HepG2 (cell line): ENCODE data around the gene NGEF. TPM values are rescaled to one million over a fixed set of nuclear protein-coding genes. Genes with fewer than 3 reads are reported as not detected.

Experiments
- BCLAF1 ChIP-seq: fragments of 450-650 bp; IDR thresholded peaks from 2 replicates; pipeline ENCODE4 v1.6.1; 2017; ENCODE audit warnings: mild to moderate bottlenecking
- BRCA1 ChIP-seq: sonication (generic); formaldehyde crosslinking; IDR thresholded peaks from 2 replicates; pipeline ENCODE4 v1.4.0; 2020; ENCODE audit warnings: missing genetic modification reagents
- CREB1 ChIP-seq, 2 experiments: fragments of 450-650 bp in 1 of 2; IDR thresholded peaks; 2 replicates each; pipeline ENCODE4 v1.6.1; 2016 to 2017; ENCODE audit warnings: control low read depth in 1 of 2, mild to moderate bottlenecking in 1 of 2, missing compliant biosample characterization in 1 of 2, missing genetic modification characterization in 1 of 2
- HDAC1 ChIP-seq: sonication (generic); formaldehyde crosslinking; IDR thresholded peaks from 2 replicates; pipeline ENCODE4 v1.5.1; 2020; ENCODE audit warnings: mild to moderate bottlenecking, missing genetic modification reagents
- HDAC2 ChIP-seq: sonication (generic); formaldehyde crosslinking; IDR thresholded peaks from 2 replicates; pipeline ENCODE4 v1.4.0; 2020; ENCODE audit warnings: missing genetic modification reagents
- HNF1B ChIP-seq: sonication (generic); formaldehyde crosslinking; IDR thresholded peaks from 2 replicates; pipeline ENCODE4 v1.5.1; 2020; ENCODE audit warnings: mild to moderate bottlenecking, moderate library complexity, missing genetic modification reagents
- LCORL ChIP-seq, 2 experiments: fragments of 450-650 bp in 1 of 2; sonication (generic) in 1 of 2; formaldehyde crosslinking in 1 of 2; IDR thresholded peaks; 2 replicates each; pipeline versions ENCODE4 v1.5.0 to v1.6.1; 2017 to 2020; ENCODE audit warnings: antibody characterized with exemption in 1 of 2, missing genetic modification reagents in 1 of 2
- MLLT10 ChIP-seq: sonication (generic); formaldehyde crosslinking; IDR thresholded peaks from 2 replicates; pipeline ENCODE4 v1.4.0; 2020; ENCODE audit warnings: missing genetic modification reagents
- NCOR1 ChIP-seq: fragments of 200-600 bp; sonication (generic); IDR thresholded peaks from 2 replicates; pipeline ENCODE4 v1.7.0; 2017; ENCODE audit warnings: antibody characterized with exemption, low read length, borderline replicate concordance
- TCF7 ChIP-seq: sonication (generic); IDR thresholded peaks from 2 replicates; pipeline ENCODE4 v1.6.1; 2016; ENCODE audit warnings: antibody characterized with exemption, low read depth
- THAP7 ChIP-seq: sonication (generic); formaldehyde crosslinking; IDR thresholded peaks from 2 replicates; pipeline ENCODE4 v1.8.1; 2023; ENCODE audit warnings: mild to moderate bottlenecking, missing genetic modification reagents
- ZNF124 ChIP-seq: sonication (generic); formaldehyde crosslinking; IDR thresholded peaks from 2 replicates; pipeline ENCODE4 v1.4.0; 2020; ENCODE audit warnings: missing genetic modification reagents
- ZNF251 ChIP-seq: sonication (generic); formaldehyde crosslinking; IDR thresholded peaks from 2 replicates; pipeline ENCODE4 v1.9.0; 2021; ENCODE audit warnings: mild to moderate bottlenecking, missing genetic modification reagents
- ZNF598 ChIP-seq: sonication (generic); formaldehyde crosslinking; IDR thresholded peaks from 2 replicates; pipeline ENCODE4 v1.5.1; 2020; ENCODE audit warnings: mild to moderate bottlenecking, missing genetic modification reagents, borderline replicate concordance
- polyA plus RNA-seq, 8 experiments: library from polyadenylated mRNA; depleted of rRNA in 3 of 8; stranded (reverse) in 7 of 8; unstranded in 1 of 8; fragments of >200 nt; fragmentation: Illumina TruSeq in 4 of 8; extraction: Trizol in 4 of 8; gene quantifications; 2 replicates each; pipeline versions ENCODE4 v1.2.1 to v1.2.3, GENCODE V29; 2011 to 2016; ENCODE audit warnings: low read depth in 4 of 8, missing spikeins in 1 of 8, mixed read lengths in 1 of 8; ENCODE audit not compliant: insufficient read depth in 1 of 8
- total RNA-seq, 5 experiments: library from RNA; depleted of rRNA; stranded (reverse); fragments of >200 nt; fragmentation: Illumina TruSeq; extraction: Trizol; gene quantifications; 2 replicates each; pipeline ENCODE4 v1.2.3, GENCODE V29; 2016; ENCODE audit warnings: low read depth in 1 of 5
- TF ChIP-seq, protein P1 (sequence below): IDR thresholded peaks from 2 replicates; pipeline ENCODE4 v1.6.1; 2016; ENCODE audit warnings: missing genetic modification reagents, missing compliant biosample characterization
- TF ChIP-seq, protein P2 (sequence below), 2 experiments: fragments of 450-650 bp in 1 of 2; sonication (generic) in 1 of 2; formaldehyde crosslinking; IDR thresholded peaks; 2 replicates each; pipeline versions ENCODE4 v1.5.0 to v1.8.0; 2020 to 2022; ENCODE audit warnings: mild to moderate bottlenecking in 1 of 2, missing genetic modification reagents in 1 of 2
- TF ChIP-seq, protein P3 (sequence below): sonication (generic); formaldehyde crosslinking; IDR thresholded peaks from 2 replicates; pipeline ENCODE4 v1.4.0; 2020; ENCODE audit warnings: mild to moderate bottlenecking, low read depth, missing genetic modification reagents
- TF ChIP-seq, protein P4 (sequence below): sonication (generic); formaldehyde crosslinking; IDR thresholded peaks from 2 replicates; pipeline ENCODE4 v1.8.0; 2022; ENCODE audit warnings: missing genetic modification reagents, mild to moderate bottlenecking, borderline replicate concordance

Gene NGEF
- total and polyA plus RNA-seq, 2 of the 13 experiments (the other 11 are each of a cell fraction or from before 2014, with no cell fraction given), result 14.4 to 36.9 TPM

DNA sequence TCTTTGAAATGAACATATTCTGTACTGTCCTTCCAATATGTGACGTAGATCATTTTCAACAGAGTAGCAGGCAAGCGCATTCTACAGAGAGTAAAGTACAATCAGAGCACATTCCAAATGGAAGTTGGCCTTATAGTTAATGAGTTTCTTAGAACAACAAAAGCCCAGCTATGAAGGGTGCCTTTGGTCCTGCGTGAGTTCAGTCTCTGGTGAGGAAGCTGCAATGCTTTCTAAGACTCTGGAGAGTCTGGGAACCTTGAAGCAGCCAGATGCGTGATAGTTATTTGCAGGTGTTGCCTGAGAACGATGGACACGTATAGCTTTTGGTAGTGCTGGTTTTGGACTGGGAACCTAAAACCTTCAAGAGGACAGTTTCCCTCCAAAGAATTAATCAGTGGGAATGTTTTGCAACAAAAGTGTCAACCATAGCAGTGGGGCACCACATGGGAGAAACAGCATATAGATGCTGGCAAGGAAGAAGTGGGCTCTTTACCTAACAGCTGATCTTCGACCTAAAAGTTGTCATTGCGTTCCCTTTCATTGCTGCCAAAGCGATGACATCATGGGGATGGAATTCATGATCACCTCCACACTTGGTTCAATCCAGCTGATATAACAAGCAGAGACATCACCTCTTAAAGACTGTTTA, 152.3 kb downstream of the NGEF start (continued):
- TF ChIP-seq BCLAF1 (no peak), LCORL (IDR thresholded peaks at IDR 0.05) (0 out of 2 replicates have a peak, but pooled peaks have one; percentile 25), LCORL (CRISPR knock-in tag; IDR thresholded peaks at IDR 0.05) (peak; percentile 49; the same call in 1 of the 2 replicates), ZNF598 (CRISPR knock-in tag) (0 out of 2 replicates have a peak, but pooled peaks have one; percentile 63), NCOR1 (peak; percentile 76), HDAC1 (CRISPR knock-in tag) (peak; percentile 57; the same call in 1 of the 2 replicates), TCF7 (no peak), CREB1 (IDR thresholded peaks at IDR 0.05) (peak; percentile 83), CREB1 (CRISPR knock-in tag; IDR thresholded peaks at IDR 0.05) (peak; percentile 88), ZNF251 (CRISPR knock-in tag) (no peak), MLLT10 (no peak), HDAC2 (peak; percentile 64), THAP7 (CRISPR knock-in tag) (no peak), HNF1B (CRISPR knock-in tag) (peak; percentile 23; the same call in 1 of the 2 replicates), BRCA1 (CRISPR knock-in tag) (0 out of 2 replicates have a peak, but pooled peaks have one; percentile 22), ZNF124 (CRISPR knock-in tag) (no peak)
- TF ChIP-seq, protein P1, sequence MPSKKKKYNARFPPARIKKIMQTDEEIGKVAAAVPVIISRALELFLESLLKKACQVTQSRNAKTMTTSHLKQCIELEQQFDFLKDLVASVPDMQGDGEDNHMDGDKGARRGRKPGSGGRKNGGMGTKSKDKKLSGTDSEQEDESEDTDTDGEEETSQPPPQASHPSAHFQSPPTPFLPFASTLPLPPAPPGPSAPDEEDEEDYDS (CRISPR knock-in tag), result peak; percentile 53
- TF ChIP-seq, protein P2, sequence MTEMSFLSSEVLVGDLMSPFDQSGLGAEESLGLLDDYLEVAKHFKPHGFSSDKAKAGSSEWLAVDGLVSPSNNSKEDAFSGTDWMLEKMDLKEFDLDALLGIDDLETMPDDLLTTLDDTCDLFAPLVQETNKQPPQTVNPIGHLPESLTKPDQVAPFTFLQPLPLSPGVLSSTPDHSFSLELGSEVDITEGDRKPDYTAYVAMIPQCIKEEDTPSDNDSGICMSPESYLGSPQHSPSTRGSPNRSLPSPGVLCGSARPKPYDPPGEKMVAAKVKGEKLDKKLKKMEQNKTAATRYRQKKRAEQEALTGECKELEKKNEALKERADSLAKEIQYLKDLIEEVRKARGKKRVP (CRISPR knock-in tag; IDR thresholded peaks at IDR 0.05), result 0 out of 4 replicates have a peak, but pooled peaks of 1 of the 2 experiments have one; percentile 55
- TF ChIP-seq, protein P3, sequence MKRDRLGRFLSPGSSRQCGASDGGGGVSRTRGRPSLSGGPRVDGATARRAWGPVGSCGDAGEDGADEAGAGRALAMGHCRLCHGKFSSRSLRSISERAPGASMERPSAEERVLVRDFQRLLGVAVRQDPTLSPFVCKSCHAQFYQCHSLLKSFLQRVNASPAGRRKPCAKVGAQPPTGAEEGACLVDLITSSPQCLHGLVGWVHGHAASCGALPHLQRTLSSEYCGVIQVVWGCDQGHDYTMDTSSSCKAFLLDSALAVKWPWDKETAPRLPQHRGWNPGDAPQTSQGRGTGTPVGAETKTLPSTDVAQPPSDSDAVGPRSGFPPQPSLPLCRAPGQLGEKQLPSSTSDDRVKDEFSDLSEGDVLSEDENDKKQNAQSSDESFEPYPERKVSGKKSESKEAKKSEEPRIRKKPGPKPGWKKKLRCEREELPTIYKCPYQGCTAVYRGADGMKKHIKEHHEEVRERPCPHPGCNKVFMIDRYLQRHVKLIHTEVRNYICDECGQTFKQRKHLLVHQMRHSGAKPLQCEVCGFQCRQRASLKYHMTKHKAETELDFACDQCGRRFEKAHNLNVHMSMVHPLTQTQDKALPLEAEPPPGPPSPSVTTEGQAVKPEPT (CRISPR knock-in tag), result 0 out of 2 replicates have a peak, but pooled peaks have one; percentile 50
- TF ChIP-seq, protein P4, sequence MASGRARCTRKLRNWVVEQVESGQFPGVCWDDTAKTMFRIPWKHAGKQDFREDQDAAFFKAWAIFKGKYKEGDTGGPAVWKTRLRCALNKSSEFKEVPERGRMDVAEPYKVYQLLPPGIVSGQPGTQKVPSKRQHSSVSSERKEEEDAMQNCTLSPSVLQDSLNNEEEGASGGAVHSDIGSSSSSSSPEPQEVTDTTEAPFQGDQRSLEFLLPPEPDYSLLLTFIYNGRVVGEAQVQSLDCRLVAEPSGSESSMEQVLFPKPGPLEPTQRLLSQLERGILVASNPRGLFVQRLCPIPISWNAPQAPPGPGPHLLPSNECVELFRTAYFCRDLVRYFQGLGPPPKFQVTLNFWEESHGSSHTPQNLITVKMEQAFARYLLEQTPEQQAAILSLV (CRISPR knock-in tag), result 0 out of 2 replicates have a peak, but pooled peaks have one; percentile 46
